Muscle layer of colon (tissue), 2 donors: Measurements from ENCODE around the gene APOBEC3H.
"Not testable (repeated sequence)": the region's sequence is repeated elsewhere in the genome, so short reads cannot be mapped to it uniquely, and the experiment has no call there.

Experiments
- H3K27ac ChIP-seq: one replicate; pipeline ENCODE4 v1.7.0; 2013; ENCODE audit warnings: low read depth, mild to moderate bottlenecking, low read length, moderate library complexity
- H3K27me3 ChIP-seq, 2 donors: one replicate each; pipeline ENCODE4 v1.7.0; 2013; ENCODE audit warnings: low read length in 2 of 2, mild to moderate bottlenecking in 2 of 2; ENCODE audit not compliant: insufficient read depth in 2 of 2, control insufficient read depth in 1 of 2
- H3K36me3 ChIP-seq: one replicate; pipeline ENCODE4 v1.7.0; 2013; ENCODE audit warnings: mild to moderate bottlenecking, low read length; ENCODE audit not compliant: insufficient read depth
- H3K4me1 ChIP-seq: one replicate; pipeline ENCODE4 v1.7.0; 2013; ENCODE audit warnings: mild to moderate bottlenecking, low read length; ENCODE audit not compliant: insufficient read depth
- H3K4me3 ChIP-seq, 2 donors: one replicate each; pipeline ENCODE4 v1.7.0; 2013; ENCODE audit warnings: low read length in 2 of 2, low read depth in 1 of 2, mild to moderate bottlenecking in 1 of 2, moderate library complexity in 1 of 2
- H3K9ac ChIP-seq: one replicate; pipeline ENCODE4 v1.7.0; 2013; ENCODE audit warnings: low read length
- H3K9me3 ChIP-seq: one replicate; pipeline ENCODE4 v1.7.0; 2013; ENCODE audit warnings: mild to moderate bottlenecking, low read length
- donor health status: abdominal sarcoma.
- donor health status: Adenocarcinoma of cecum.

Gene APOBEC3H

DNA sequence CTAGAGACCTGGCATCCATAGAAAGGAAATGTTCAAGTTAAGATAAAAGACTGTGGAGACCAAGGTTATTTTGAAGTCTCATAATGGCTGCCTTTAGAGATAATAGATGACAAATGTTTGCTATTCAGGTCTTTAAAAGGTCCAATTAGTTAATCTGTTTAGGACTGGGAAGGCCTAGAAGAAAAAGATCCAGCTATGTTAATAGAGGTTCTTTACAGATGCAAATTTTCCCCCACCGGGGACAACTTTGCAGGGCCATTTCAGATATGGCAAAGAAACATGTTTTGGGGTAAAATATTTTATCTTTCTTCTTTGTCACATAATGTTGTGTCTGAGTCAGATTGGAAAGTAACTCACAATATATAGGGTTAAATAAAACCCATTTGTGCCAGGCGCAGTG, 23.1 kb upstream of the APOBEC3H start:
- no peaks in the 10 kb centered on the region for H3K27me3 ChIP-seq
- H3K4me3 ChIP-seq = no peak overlapping the region
- H3K4me1 ChIP-seq = peaks cover 13% of the 10 kb centered on the region
- H3K27ac ChIP-seq = no peak overlapping the region
- no peak overlapping the region for H3K9ac ChIP-seq
- no peaks in the 10 kb centered on the region for H3K9me3 ChIP-seq
- no peaks in the 10 kb centered on the region for H3K36me3 ChIP-seq

DNA sequence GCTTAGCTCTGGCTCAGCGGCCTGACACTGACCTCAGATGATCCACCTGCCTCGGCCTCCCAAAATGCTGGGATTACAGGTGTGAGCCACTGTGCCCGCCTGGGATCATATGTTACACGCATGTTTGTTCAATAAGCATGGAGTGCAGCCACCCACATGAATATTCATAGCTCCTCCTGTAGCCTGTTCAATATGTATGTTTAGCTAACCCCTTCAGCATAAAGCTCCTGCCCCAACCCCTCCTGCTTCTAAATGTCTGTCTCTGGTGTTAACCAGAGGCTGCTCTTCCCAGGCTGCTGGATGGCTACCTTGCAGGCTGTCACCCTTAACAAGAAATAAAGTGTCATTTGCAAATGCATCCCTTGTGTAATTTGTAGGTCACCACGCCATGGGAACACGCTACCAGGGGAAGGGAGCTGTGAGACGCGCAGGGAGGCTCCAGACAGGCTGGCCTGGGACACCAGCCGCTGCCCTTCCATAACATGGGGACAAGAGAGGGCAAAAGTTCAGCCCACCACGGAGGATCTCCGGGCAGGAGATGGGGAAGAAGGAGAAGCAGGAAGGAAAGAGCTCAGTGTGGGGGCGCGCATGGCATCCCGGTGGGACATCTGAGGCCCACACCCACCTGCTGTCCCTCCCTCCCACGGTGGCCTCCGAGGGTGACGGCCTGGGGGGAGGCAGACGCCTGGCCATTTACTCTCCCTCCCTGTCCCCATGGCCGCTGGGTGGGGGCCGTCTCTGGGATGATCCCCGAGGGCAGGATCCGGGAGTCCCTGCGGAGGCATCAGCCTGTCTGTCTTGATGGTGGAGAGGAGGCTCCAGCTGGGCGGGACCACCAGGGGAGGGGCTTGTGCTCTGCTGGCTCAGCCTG, 20.7 kb upstream of the APOBEC3H start:
- Histone ChIP-seq H3K4me3 (peak overlapping the region in 1 of 2 donors; percentile 60), H3K4me1 (peaks cover 13% of the 10 kb centered on the region)
- H3K27me3 ChIP-seq, H3K9me3 ChIP-seq, H3K36me3 ChIP-seq, H3K27ac ChIP-seq, H3K9ac ChIP-seq: not testable (repeated sequence)

DNA sequence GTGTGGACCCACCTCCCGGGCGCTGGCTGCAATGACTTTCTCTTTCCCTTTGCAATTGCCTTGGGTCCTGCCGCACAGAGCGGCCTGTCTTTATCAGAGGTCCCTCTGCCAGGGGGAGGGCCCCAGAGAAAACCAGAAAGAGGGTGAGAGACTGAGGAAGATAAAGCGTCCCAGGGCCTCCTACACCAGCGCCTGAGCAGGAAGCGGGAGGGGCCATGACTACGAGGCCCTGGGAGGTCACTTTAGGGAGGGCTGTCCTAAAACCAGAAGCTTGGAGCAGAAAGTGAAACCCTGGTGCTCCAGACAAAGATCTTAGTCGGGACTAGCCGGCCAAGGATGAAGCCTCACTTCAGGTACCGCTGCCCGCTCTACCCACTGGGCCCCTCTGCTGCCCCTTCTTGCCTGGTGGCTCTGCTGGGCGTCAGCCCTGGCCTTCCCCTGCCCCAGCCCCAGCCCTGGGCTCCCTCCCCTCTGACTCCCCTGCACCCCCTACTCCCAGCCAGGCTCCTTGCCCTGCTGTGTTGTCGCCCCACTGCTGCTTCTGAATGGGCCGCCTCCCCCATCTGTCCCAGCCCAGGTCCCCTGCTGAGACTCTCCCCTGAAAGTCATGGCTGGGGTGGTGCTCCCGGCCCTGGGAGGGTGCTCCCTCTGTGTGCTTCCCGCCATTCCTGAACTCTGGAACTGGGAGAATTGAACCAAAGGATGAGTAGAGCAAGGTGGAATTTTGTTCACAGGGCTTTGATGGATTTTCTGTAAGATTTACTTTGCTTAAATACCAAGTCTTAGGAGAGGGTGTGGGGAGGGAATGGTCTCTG, 19.8 kb upstream of the APOBEC3H start, which contains the start of gene APOBEC3G:
APOBEC3G (plus strand) TSS at position 250 of the 815 bp plus-strand sequence; CDS start at position 337, 87 bp downstream.
- not testable (repeated sequence) for H3K9ac ChIP-seq, H3K9me3 ChIP-seq, H3K27me3 ChIP-seq
- peaks cover 13% of the 10 kb centered on the region for H3K4me1 ChIP-seq
- peak within 1 kb of the TSS in 1 of 2 donors; percentile 60 for H3K4me3 ChIP-seq
- peaks cover 15% of the 10 kb centered on the region for H3K36me3 ChIP-seq
- H3K27ac ChIP-seq = peak within 1 kb of the TSS; percentile 19

DNA sequence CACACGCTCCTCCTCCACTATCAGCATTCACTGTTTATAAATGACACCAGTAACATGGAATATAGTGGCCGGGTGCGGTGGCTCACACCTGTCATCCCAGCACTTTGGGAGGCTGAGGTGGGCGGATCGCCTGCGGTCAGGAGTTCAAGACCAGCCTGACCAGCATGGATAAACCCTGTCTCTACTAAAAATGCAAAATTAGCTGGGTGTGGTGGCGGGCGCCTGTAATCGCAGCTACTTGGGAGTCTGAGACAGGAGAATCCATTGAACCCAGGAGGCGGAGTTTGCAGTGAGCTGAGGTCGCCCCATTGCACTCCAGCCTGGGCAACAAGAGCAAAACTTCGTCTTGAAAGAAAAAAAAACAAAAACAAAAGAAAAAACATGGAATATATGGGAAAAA, 19.1 kb upstream of the APOBEC3H start:
- H3K9me3 ChIP-seq, H3K27me3 ChIP-seq, H3K27ac ChIP-seq, H3K9ac ChIP-seq: not testable (repeated sequence)
- Histone ChIP-seq H3K4me1 (peaks cover 13% of the 10 kb centered on the region), H3K36me3 (peaks cover 15% of the 10 kb centered on the region), H3K4me3 (peak overlapping the region in 1 of 2 donors; percentile 60)

DNA sequence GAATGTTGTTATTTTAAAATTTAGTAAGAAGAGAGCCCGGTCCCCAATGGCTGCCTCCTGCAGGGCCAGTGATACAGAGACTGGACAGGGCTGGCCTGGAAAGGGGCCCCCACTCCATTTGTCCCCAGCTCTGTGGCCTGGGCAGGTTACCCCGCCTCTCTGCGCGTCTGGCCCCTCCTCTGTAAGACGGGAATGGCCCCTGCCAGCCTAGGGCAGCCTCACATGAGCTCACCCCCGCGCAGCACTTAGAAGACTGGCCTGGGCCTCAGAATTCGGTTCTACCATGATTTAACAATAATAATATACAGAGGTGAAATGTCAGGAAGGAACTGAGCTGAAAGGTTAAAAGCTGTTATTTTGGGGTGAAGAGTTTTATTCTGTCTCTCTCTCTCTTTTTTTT, 18.7 kb upstream of the APOBEC3H start:
- H3K36me3 ChIP-seq = peaks cover 15% of the 10 kb centered on the region
- no peak overlapping the region for H3K27ac ChIP-seq
- H3K4me3 ChIP-seq = no peak overlapping the region
- no peak overlapping the region for H3K9ac ChIP-seq
- H3K9me3 ChIP-seq = no peaks in the 10 kb centered on the region
- H3K27me3 ChIP-seq = no peaks in the 10 kb centered on the region
- peaks cover 13% of the 10 kb centered on the region for H3K4me1 ChIP-seq

DNA sequence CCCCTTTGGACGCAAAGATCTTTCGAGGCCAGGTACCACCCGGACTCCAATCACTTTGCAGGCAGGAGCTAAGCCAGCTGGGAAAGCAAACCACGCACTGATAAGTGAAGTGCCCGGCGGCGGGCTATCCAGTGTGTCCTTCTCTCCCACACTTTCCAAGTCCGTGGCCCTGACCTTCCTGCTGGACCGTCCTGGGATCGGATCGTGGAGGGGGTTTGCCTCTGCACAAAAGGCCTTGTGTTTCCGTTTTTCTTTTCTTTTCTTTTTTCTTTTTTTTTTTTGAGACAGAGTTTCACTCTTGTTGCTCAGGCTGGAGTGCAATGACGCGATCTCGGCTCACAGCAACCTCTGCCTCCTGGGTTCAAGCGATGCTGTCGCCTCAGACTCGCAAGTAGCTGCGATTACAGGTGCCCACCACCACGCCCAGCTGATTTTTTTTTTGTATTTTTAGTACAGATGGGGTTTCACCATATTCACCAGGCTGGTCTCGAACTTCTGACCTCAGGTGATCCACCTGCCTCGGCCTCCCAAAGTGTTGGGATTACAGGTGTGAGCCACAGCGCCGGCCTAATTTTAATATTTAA, 17.9 kb upstream of the APOBEC3H start:
- not testable (repeated sequence) for H3K27ac ChIP-seq, H3K4me3 ChIP-seq, H3K9me3 ChIP-seq, H3K27me3 ChIP-seq, H3K9ac ChIP-seq
- H3K4me1 ChIP-seq = peaks cover 13% of the 10 kb centered on the region
- peaks cover 15% of the 10 kb centered on the region for H3K36me3 ChIP-seq

DNA sequence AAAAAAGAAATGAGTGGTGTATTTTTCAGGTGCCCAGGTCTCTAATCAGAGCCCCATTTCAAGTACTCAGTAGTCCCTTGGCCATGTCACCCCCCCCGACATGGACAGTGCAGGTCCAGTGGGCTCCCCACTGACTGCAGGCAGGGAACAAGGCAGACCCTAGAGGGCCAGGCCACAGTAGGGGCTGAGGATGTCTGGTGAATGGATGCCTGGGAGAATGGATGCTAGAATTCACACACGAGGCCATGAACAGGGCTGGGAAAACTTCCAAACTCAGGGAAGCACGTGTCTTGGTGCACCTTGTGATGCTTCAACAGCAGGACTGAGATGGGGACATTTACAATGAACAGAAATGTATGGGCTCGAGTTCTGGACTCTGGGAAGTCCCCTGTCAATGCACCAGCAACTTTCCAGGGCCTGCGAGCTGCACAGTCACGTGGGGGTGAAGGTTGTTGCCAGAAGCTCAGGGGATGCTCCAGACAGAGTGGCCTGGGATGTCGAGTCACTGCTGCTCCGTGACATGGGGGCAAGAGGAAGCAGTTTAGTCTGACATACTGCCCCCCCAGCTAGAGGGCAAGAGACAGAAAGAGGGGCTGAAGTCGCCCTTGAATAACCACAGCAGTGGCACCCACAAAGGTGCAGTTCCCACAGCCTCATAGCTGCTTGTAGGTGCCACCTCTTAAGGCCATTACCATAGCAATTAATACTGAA, 16.8 kb upstream of the APOBEC3H start:
- Histone ChIP-seq H3K27me3 (no peaks in the 10 kb centered on the region), H3K9ac (no peak overlapping the region), H3K4me1 (peaks cover 13% of the 10 kb centered on the region), H3K9me3 (no peaks in the 10 kb centered on the region), H3K36me3 (peaks cover 15% of the 10 kb centered on the region), H3K4me3 (no peak overlapping the region), H3K27ac (no peak overlapping the region)

DNA sequence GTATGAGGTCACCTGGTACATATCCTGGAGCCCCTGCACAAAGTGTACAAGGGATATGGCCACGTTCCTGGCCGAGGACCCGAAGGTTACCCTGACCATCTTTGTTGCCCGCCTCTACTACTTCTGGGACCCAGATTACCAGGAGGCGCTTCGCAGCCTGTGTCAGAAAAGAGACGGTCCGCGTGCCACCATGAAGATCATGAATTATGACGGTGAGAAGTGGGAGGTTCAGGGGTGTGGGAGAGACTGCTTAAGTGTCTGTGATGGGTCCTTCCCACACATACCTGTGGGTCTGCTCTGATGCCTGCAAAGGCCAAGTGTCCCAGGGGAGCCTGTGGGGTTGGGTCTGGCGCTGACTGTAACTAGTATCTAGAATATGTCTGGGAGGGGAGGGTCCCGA, 16.0 kb upstream of the APOBEC3H start:
- Histone ChIP-seq H3K4me3 (no peak overlapping the region), H3K36me3 (peaks cover 15% of the 10 kb centered on the region), H3K27ac (no peak overlapping the region), H3K27me3 (no peaks in the 10 kb centered on the region), H3K9ac (no peak overlapping the region), H3K4me1 (peaks cover 13% of the 10 kb centered on the region), H3K9me3 (no peaks in the 10 kb centered on the region)

DNA sequence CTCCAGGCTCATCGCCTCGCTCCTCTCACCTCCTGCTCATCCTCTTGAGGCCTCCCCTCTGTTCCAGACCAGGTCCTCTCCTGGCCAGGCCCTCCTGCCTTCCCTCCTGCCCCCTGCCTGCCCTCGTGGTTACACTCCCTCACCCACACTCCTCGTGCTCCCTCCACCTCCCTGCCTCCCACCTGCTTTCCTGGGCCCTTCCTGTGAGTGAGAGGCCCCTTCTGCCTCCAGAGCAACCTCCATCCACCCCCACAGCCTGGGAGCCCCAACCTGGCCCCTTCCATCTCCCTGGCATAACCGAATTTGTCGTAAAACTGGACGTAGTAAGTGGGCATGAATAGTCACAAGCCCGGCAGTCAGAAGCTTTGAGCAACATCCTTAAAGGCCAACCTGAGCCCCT, 15.4 kb upstream of the APOBEC3H start:
- H3K9ac ChIP-seq = no peak overlapping the region

DNA sequence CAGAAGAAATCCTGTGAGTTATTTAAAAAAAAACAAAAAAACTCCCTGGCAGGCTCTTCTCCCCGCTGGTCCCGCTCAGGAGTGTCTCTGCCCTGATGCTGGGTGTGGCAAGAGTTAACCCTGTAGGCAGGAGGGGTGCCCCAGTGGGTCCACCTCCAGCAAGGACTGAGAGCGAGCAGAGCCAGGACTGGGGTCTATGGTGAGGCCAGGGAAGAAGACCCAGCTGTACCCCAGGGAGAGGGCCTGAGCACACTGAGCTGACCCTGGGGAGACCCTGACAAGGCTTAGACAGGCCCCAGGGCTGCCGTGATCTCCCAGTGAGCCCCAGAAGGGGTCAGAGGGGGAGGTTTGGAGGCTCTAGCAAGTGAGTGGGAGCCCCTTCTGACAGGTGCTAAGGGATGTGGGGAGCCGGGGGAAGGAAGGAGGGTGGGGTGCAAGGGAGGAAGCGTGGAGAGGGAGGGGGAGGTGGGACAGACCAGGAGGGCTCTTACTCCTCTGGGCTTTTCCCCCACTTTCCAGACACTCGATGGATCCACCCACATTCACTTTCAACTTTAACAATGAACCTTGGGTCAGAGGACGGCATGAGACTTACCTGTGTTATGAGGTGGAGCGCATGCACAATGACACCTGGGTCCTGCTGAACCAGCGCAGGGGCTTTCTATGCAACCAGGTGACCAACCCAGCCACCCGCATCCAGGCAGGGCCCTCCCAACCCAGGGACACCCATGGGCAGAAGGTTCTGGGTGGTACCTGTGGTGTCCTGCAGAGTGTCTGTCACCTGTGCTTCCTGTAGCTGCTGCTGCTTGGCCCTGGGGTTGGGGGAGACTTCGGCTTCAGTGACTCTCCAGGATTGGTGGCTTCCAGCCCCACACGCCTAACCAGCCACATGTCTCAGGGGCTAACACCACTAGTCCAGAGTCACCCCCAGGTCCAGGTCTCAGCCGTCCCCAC, 13.6 kb upstream of the APOBEC3H start:
- Histone ChIP-seq H3K4me1 (peaks cover 1% of the 10 kb centered on the region), H3K27me3 (no peaks in the 10 kb centered on the region), H3K9me3 (no peaks in the 10 kb centered on the region), H3K36me3 (peaks cover 15% of the 10 kb centered on the region), H3K27ac (no peak overlapping the region), H3K4me3 (no peak overlapping the region), H3K9ac (no peak overlapping the region)

More for the DNA sequence above, 15.4 kb upstream of the APOBEC3H start:
- H3K4me1 ChIP-seq = peaks cover 13% of the 10 kb centered on the region
- H3K9me3 ChIP-seq = no peaks in the 10 kb centered on the region
- no peaks in the 10 kb centered on the region for H3K27me3 ChIP-seq
- H3K4me3 ChIP-seq = no peak overlapping the region
- H3K27ac ChIP-seq = no peak overlapping the region
- peaks cover 15% of the 10 kb centered on the region for H3K36me3 ChIP-seq
